A673 (cell line): ENCODE measurements around the gene PRCD. TPM values are rescaled to one million over a fixed set of nuclear protein-coding genes. Genes with fewer than 3 reads are reported as not detected.
A peak's percentile ranks its signal among the peaks of the same experiment; 100 is the strongest.
"Not testable (repeated sequence)": the region's sequence is repeated elsewhere in the genome, so short reads cannot be mapped to it uniquely, and the experiment has no call there.

Experiments used
- BruUV-seq: library from RNA; stranded (reverse); fragments of 400-500 nt; replicated peaks from 2 replicates; lab custom pipeline; 2021; lab: Mats Ljungman, UMichigan
- CTCF ChIA-PET: fragments of 300-600 bp; sonication (Branson Sonifier 250); formaldehyde crosslinking; loops from one replicate; lab custom pipeline; 2022; ENCODE audit warnings: antibody characterized with exemption; lab: Charles Lee
- POLR2A ChIA-PET: fragments of 300-600 bp; sonication (Branson Sonifier 250); formaldehyde crosslinking; loops from one replicate; lab custom pipeline; 2022; ENCODE audit warnings: antibody characterized with exemption; ENCODE audit not compliant: low non-redundant PET; lab: Charles Lee
- DNase-seq: peaks from one replicate; pipeline ENCODE4 v3.0.0-alpha.2; 2015; ENCODE audit warnings: low spot score
- H3K27ac ChIP-seq: fragments of 200-600 bp; sonication (generic); 2 replicates; pipeline ENCODE4 v1.5.1; 2016; ENCODE audit warnings: mixed run types, low read depth, mild to moderate bottlenecking, mixed read lengths, antibody characterized with exemption, low read length; ENCODE audit not compliant: poor library complexity, severe bottlenecking
- H3K27me3 ChIP-seq: fragments of 200-600 bp; sonication (generic); replicated peaks from 2 replicates; pipeline ENCODE4 v1.6.1; 2017; ENCODE audit warnings: mixed run types, low read depth, mild to moderate bottlenecking, mixed read lengths, antibody characterized with exemption, low read length; ENCODE audit not compliant: insufficient read depth, poor library complexity
- H3K36me3 ChIP-seq: fragments of 200-600 bp; sonication (generic); 2 replicates; pipeline ENCODE4 v1.6.1; 2016; ENCODE audit warnings: mixed run types, mild to moderate bottlenecking, mixed read lengths, antibody characterized with exemption, low read length; ENCODE audit not compliant: insufficient read depth, poor library complexity, severe bottlenecking
- H3K4me1 ChIP-seq: fragments of 200-600 bp; sonication (generic); 2 replicates; pipeline ENCODE4 v1.6.1; 2017; ENCODE audit warnings: mixed run types, mild to moderate bottlenecking, mixed read lengths, antibody characterized with exemption, low read length; ENCODE audit not compliant: insufficient read depth, poor library complexity, severe bottlenecking
- H3K4me3 ChIP-seq: fragments of 200-600 bp; sonication (generic); 2 replicates; pipeline ENCODE4 v1.5.1; 2016; ENCODE audit warnings: low read depth, mixed run types, mild to moderate bottlenecking, mixed read lengths, low read length; ENCODE audit not compliant: poor library complexity, severe bottlenecking
- H3K9me3 ChIP-seq: fragments of 200-600 bp; sonication (generic); 2 replicates; pipeline ENCODE4 v1.6.1; 2016; ENCODE audit warnings: mixed run types, low read depth, mild to moderate bottlenecking, mixed read lengths, antibody characterized with exemption, low read length; ENCODE audit not compliant: poor library complexity, severe bottlenecking
- CTCF ChIP-seq: fragments of 300-800, 200-600 bp; sonication (generic); conservative IDR thresholded peaks from 2 replicates; pipeline ENCODE4 v1.5.1; 2017; ENCODE audit warnings: low read depth, mild to moderate bottlenecking, antibody characterized with exemption, low read length, moderate library complexity, mixed read lengths
- EZH2 ChIP-seq: fragments of 200-600 bp; sonication (generic); IDR thresholded peaks from 2 replicates; pipeline ENCODE4 v1.6.1; 2017; ENCODE audit warnings: borderline replicate concordance, low read depth, mild to moderate bottlenecking, mixed read lengths, antibody characterized with exemption, low read length; ENCODE audit not compliant: poor library complexity, severe bottlenecking
- intact Hi-C: fragments of 100-400 bp; cut with micrococcal nuclease; formaldehyde crosslinking; loops from one replicate; pipeline ENCODE4 v1.10.0; 2022; ENCODE audit not compliant: unreplicated experiment
- total RNA-seq: library from RNA; stranded (reverse); gene quantifications from 2 replicates; pipeline ENCODE4 v1.2.3, GENCODE V29; 2021

The PRCD gene
- total RNA-seq, 1 experiment from 2014 or later = not detected

DNA sequence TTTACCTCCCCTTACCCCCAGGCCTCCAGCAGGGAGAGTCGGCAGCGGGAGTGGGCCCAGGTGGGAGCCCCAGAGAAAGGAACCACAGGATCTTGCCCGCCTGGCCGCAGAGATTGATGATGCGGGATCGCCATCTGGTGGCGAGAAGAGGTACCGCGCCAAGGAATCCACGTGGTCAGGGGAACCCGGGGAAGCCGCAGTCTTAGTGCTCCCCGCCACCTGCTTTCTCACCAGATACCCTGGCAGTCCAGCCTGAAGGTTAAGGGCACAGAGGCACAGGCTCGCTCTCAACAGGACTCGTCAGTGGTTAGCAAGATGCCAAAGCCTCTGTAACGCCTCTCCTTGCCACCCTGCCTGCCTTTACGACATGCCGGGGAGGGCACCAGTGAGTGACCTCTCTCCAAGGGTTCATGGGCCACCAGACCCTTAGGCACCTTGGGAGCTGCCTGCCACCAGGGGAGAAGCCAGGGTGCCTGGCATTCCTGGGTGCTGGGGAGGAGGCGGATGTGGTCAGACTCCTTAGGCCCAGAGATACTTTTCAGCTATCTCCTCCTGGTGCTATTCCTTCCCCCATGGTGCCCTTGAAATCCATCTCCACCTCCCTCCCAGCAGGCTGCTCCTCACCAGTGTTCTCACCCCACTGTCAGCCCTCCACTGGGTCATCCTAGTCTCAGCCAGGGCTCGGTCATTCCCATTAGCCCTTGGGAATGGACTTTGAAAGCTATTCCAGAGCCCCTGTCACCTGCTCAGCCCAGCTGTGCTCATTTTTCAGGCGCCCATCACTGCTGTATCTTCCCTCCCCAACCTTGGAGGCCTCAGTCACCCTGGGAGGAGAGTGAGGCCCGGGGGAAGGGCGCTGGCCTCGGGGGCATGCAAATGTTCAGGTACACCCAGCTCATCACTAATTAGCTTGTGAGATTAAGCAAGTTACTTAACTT is 33.2 kb upstream of the PRCD start:
- Histone ChIP-seq H3K27me3 (no peaks in the 10 kb centered on the region), H3K4me1 (peaks cover 4% of the 10 kb centered on the region), H3K9me3 (no peaks in the 10 kb centered on the region), H3K27ac (no peak overlapping the region), H3K4me3 (no peak overlapping the region), H3K36me3 (no peaks in the 10 kb centered on the region)
- intact Hi-C loops = loop anchor here (1.0 to 2.0 kb wide), 2 partner anchors 40 to 98 kb away; no protein-coding TSS in a partner anchor
- POLR2A ChIA-PET = interaction anchor here (0.5 kb wide), 1 partner anchor 122 kb away, joined by 3 read pairs; no protein-coding TSS in a partner anchor
- BruUV-seq = no TSS peak
- peak; percentile 88 for TF ChIP-seq CTCF
- TF ChIP-seq EZH2 = no peak
- peak; percentile 82 for DNase-seq
- CTCF ChIA-PET = interaction anchor here (1.0 to 1.2 kb wide), 2 partner anchors 9 to 16 kb away, joined by 3 to 4 read pairs; no protein-coding TSS in a partner anchor

GRCh38 chr17:76508472-76509063 is 31.3 kb upstream of the PRCD start:
- CTCF ChIA-PET, H3K27ac ChIP-seq, H3K27me3 ChIP-seq, H3K4me3 ChIP-seq, DNase-seq, BruUV-seq, intact Hi-C loops, H3K36me3 ChIP-seq, H3K9me3 ChIP-seq, H3K4me1 ChIP-seq: not testable (repeated sequence)
- POLR2A ChIA-PET = interaction anchor here (0.7 kb wide), 1 partner anchor 230 kb away, joined by 3 read pairs; no protein-coding TSS in a partner anchor

DNA sequence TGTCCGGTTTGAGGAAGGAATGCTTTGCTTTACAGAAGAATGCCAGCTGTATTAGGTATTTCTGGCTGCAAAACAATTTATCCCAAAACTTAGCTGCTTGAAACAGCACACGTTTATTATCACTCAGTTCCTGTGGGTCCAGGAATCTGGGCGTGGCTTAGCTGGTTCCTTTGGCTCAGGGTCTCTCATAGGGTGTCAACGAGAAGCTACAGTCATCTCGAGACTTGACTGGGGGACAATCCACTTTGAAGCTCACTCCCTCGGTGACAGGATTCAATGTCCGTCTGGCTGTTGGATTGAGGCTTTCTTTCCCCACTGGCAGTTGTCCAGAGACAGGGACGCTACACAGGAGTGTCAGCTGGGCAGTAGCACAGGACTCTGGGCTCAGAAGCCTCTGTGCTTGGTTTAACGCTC is 29.0 kb upstream of the PRCD start:
- no TSS peak for BruUV-seq

More for the DNA sequence above, 29.0 kb upstream of the PRCD start:
- H3K4me3 ChIP-seq = no peak overlapping the region
- TF ChIP-seq CTCF = no peak
- no peak for TF ChIP-seq EZH2
- intact Hi-C loops = no loop called here
- no peak for DNase-seq
- H3K27me3 ChIP-seq = no peaks in the 10 kb centered on the region
- no peaks in the 10 kb centered on the region for H3K9me3 ChIP-seq
- CTCF ChIA-PET = interaction anchor here (0.9 kb wide), 1 partner anchor 49 kb away, joined by 3 read pairs; no protein-coding TSS in a partner anchor
- POLR2A ChIA-PET = no interaction called here
- peaks cover 3% of the 10 kb centered on the region for H3K4me1 ChIP-seq
- H3K36me3 ChIP-seq = no peaks in the 10 kb centered on the region
- no peak overlapping the region for H3K27ac ChIP-seq
